ENCODE data around the gene CASS4. TPM values are rescaled to one million over a fixed set of nuclear protein-coding genes. Genes with fewer than 3 reads are reported as not detected.
"Not testable (repeated sequence)": the region's sequence is repeated elsewhere in the genome, so short reads cannot be mapped to it uniquely, and the experiment has no call there.

The CASS4 gene
- total RNA-seq, 6 experiments from 2014 or later, result 0.66 to 2.1 (median 0.83) TPM

DNA sequence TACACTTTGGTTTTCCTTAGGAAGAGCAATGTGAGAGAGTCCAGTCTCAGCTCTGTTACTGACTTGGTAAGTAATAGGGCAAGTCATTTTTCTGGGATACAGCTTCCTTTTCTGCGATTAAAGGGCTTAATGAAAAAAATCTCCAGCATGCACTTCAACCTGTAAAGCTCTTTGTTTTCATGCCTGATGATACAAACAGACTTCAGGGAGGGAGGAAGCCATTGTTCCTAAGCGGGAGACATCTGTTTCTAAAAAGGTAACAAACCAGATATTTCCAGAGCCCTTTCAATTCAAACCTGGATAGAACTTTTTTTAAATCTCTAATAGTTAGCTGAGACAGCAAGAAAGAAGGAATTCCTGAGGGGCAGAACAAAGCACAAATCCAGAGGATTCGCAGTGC lies 5.2 kb upstream of the CASS4 start:
- WGBS (ENCODE audit: insufficient coverage, low coverage, low lambda C conversion rate, missing lambda C conversion rate), result 100% methylated on average over 2 of the region's 3 CpGs
- peaks cover 0 to 44% (median 20%) of the 10 kb centered on the region in 4 donors for H3K36me3 ChIP-seq

DNA sequence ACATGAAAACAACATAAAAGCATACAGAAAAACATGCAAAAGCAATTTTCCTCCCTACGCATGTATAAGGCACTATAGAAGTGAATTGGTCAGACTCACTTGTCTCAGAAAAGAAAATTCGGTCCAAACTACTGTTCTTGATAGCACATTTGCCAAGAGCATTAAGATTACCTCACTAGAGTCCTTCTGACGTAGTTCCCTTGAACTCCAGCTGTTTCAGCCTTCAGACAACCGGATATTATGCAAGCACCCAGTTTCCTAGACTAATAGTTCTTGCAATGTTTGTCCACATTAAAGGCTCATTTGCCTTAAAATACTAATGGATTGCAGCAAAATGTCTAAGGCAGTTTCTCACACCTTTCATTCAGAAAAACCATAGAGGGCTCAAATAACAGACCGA lies 2.5 kb upstream of the CASS4 start:
- Histone ChIP-seq H3K36me3 (peaks cover 0 to 24% (median 11%) of the 10 kb centered on the region in 4 donors), H3K27ac (peak overlapping the region in 1 of 3 donors; percentile 57), H3K4me3 (no peak overlapping the region), H3K27me3 (no peaks in the 10 kb centered on the region), H3K4me1 (peaks cover 0 to 31% (median 6%) of the 10 kb centered on the region in 4 donors), H3K9me3 (no peaks in the 10 kb centered on the region)
- ATAC-seq, result peak; percentile 29 to 39 (median 35)
- WGBS (ENCODE audit: insufficient coverage, low coverage, low lambda C conversion rate, missing lambda C conversion rate), result 43% methylated on average over 5 of the region's 5 CpGs
- intact Hi-C loops (cut with DNase I), result no loop called here
- TF ChIP-seq POLR2A (IDR thresholded peaks at IDR 0.05), result no peak
- TF ChIP-seq, protein P1, sequence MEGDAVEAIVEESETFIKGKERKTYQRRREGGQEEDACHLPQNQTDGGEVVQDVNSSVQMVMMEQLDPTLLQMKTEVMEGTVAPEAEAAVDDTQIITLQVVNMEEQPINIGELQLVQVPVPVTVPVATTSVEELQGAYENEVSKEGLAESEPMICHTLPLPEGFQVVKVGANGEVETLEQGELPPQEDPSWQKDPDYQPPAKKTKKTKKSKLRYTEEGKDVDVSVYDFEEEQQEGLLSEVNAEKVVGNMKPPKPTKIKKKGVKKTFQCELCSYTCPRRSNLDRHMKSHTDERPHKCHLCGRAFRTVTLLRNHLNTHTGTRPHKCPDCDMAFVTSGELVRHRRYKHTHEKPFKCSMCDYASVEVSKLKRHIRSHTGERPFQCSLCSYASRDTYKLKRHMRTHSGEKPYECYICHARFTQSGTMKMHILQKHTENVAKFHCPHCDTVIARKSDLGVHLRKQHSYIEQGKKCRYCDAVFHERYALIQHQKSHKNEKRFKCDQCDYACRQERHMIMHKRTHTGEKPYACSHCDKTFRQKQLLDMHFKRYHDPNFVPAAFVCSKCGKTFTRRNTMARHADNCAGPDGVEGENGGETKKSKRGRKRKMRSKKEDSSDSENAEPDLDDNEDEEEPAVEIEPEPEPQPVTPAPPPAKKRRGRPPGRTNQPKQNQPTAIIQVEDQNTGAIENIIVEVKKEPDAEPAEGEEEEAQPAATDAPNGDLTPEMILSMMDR (IDR thresholded peaks at IDR 0.05), result no peak
- DNase-seq, result no peak

More for the DNA sequence above, 5.2 kb upstream of the CASS4 start:
- DNase-seq (no peak), ATAC-seq (no peak)
- intact Hi-C loops (cut with DNase I), result no loop called here
- TF ChIP-seq, protein P1 (IDR thresholded peaks at IDR 0.05), result no peak
- no peak for TF ChIP-seq POLR2A (IDR thresholded peaks at IDR 0.05)
- Histone ChIP-seq H3K4me3 (no peak overlapping the region), H3K9me3 (no peaks in the 10 kb centered on the region), H3K27ac (no peak overlapping the region), H3K4me1 (peaks cover 0 to 22% (median 4%) of the 10 kb centered on the region in 4 donors), H3K27me3 (no peaks in the 10 kb centered on the region)

DNA sequence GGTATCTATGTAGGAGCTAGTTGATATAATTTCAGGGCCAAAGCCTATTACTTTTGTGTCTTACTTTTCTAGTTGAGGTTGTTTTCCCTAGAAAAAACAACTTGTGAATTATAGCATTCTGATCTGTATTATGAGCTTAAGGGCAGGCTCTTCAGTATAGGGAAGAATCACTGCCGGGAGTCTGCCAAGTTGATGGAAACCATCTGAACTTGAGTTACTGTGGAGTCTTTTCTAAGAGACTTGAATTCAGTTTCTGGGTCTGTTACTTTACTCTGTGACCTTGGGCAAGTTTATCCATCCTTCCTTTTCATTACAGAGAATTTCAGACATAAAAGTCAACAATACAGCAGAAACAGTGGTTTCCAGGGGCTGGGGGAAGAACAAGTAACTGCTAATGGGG lies 2.1 kb upstream of the CASS4 start:
- peak overlapping the region in 1 of 3 donors; percentile 57 for H3K27ac ChIP-seq
- no peak for DNase-seq

DNA sequence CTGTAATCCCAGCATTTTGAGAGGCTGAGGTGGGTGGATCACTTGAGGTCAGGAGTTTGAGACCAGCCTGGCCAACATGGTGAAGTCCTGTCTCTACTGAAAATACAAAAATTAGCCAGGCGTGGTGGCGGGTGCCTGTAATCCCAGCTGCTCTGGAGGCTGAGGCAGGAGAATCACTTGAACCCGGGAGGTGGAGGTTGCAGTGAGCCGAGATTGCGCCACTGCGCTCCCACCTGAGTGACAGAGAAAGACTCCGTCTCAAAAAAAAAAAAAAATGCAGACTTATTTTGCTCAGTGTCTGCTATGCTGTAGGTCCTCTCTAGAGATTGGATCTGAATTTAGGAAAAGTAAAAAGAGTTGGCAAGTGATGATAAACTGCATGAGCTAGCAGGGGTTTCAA lies 773 bp upstream of the CASS4 start:
- peaks cover 0 to 31% (median 6%) of the 10 kb centered on the region in 4 donors for H3K4me1 ChIP-seq
- DNase-seq; H3K4me3 ChIP-seq; intact Hi-C loops (cut with DNase I); ATAC-seq; H3K27me3 ChIP-seq; H3K9me3 ChIP-seq: not testable (repeated sequence)
- peak overlapping the region; percentile 63 to 76 (median 65) for H3K27ac ChIP-seq
- H3K36me3 ChIP-seq, result peaks cover 0 to 14% (median 6%) of the 10 kb centered on the region in 4 donors
- WGBS (ENCODE audit: insufficient coverage, low coverage, low lambda C conversion rate, missing lambda C conversion rate), result 75% methylated on average over 6 of the region's 7 CpGs

More for the DNA sequence above, 2.1 kb upstream of the CASS4 start:
- H3K4me1 ChIP-seq, result peaks cover 0 to 31% (median 6%) of the 10 kb centered on the region in 4 donors
- no peaks in the 10 kb centered on the region for H3K9me3 ChIP-seq
- 58% methylated on average over 1 of the region's 1 CpG for WGBS (ENCODE audit: insufficient coverage, low coverage, low lambda C conversion rate, missing lambda C conversion rate)
- no peak overlapping the region for H3K4me3 ChIP-seq
- intact Hi-C loops (cut with DNase I), result no loop called here
- H3K27me3 ChIP-seq, result no peaks in the 10 kb centered on the region
- TF ChIP-seq POLR2A (IDR thresholded peaks at IDR 0.05), result no peak
- TF ChIP-seq, protein P1 (IDR thresholded peaks at IDR 0.05), result no peak
- peaks cover 0 to 24% (median 11%) of the 10 kb centered on the region in 4 donors for H3K36me3 ChIP-seq
- ATAC-seq, result no peak

DNA sequence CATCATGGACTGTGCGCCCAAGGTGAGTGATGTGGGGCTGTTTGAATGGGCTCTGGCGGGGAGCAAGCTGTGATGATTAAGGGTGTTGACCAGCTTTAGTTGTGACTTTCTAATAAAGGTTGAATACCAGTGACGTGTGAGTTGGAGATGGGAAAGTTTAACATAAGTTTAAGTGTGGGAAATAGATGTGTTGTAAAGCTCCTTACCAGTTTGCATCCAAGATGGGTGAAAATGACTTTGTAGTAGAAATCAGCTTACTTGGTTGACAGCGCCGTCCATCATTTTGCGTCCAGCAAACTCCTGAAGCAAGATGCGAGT lies 372 bp downstream of the CASS4 start:
- intact Hi-C loops (cut with DNase I), result no loop called here
- Histone ChIP-seq H3K4me1 (peaks cover 0 to 31% (median 6%) of the 10 kb centered on the region in 4 donors), H3K27ac (peak overlapping the region; percentile 63 to 76 (median 65)), H3K36me3 (peaks cover 0 to 5% (median 2%) of the 10 kb centered on the region in 4 donors), H3K4me3 (peak overlapping the region; percentile 8 to 33 (median 18)), H3K27me3 (no peaks in the 10 kb centered on the region), H3K9me3 (no peaks in the 10 kb centered on the region)
- DNase-seq (no peak), ATAC-seq (no peak)
- TF ChIP-seq, protein P1 (IDR thresholded peaks at IDR 0.05), result no peak
- no peak for TF ChIP-seq POLR2A (IDR thresholded peaks at IDR 0.05)
- WGBS (ENCODE audit: insufficient coverage, low coverage, low lambda C conversion rate, missing lambda C conversion rate), result 57% methylated on average over 7 of the region's 7 CpGs

Data from right lobe of liver (tissue), 6 donors.